ENCODE results near the gene ARL3.

ARL3 gene

GRCh38 chr10:102735065-102735562 is 20.9 kb upstream of the ARL3 start:
- no peak for DNase-seq

GRCh38 chr10:102732661-102733060 is 18.5 kb upstream of the ARL3 start:
- DNase-seq, result no peak

GRCh38 chr10:102731222-102731800 is 17.1 kb upstream of the ARL3 start:
- no peak for DNase-seq

DNA sequence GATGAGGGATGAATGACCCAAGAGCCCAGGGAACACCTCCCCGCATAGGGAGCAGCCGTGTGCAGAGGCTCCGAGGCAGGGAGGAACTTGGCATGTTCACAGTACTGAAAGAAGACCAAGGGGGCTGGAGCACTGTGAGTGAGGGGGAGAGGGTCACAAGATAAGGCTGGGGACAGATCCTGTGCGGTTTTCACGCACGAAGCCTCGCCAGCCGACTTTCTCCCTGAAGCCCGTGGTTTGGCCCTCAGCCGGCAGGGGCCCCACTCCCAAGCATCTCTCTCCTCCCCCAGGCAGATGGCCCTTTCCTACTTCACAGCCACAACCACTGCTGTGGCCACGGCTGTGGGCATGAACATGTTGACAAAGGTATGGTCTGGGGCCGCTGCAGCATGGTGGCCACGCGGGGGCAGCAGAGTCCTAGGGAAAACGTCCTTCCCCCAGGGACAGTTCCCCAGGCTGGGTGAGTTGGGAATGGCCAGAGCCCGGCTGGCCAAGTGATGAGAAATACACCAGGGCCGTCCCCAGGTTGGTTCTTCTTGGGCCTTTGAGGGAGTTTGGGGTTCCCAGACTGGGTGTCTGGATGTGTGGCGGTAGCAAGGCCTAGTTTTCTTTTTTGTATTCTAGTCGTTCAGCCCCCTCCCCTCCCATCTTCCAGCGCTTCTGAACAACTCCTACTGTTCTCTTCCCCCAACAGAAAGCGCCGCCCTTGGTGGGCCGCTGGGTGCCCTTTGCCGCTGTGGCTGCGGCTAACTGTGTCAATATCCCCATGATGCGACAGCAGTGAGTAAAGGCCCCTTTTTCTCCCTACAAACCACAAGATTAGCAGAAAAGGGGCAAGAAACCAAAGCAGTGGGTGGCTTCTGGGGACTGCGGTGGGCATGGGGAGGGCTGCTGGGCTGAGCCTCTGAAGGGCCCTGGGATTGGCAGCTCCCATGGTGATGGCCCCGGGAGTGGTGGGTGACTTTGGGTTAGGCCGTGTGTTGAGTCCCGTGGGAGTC is 15.1 kb upstream of the ARL3 start:
- DNase-seq, result peak; percentile 83

GRCh38 chr10:102727037-102727818 is 13.0 kb upstream of the ARL3 start:
- DNase-seq, result no peak

- no peak for DNase-seq
These were observed 12.1 kb upstream of the ARL3 start for GRCh38 chr10:102726274-102726673.

GRCh38 chr10:102723989-102724388 is 9.8 kb upstream of the ARL3 start:
- no peak for DNase-seq

- DNase-seq, result no peak
These were observed 7.8 kb upstream of the ARL3 start for GRCh38 chr10:102721954-102722353.

GRCh38 chr10:102720775-102721301 is 6.6 kb upstream of the ARL3 start:
- DNase-seq, result no peak

GRCh38 chr10:102720337-102720736 is 6.1 kb upstream of the ARL3 start:
- no peak for DNase-seq

GRCh38 chr10:102718220-102718619 is 4.0 kb upstream of the ARL3 start:
- peak; percentile 18 for DNase-seq

GRCh38 chr10:102716900-102717565 is 2.8 kb upstream of the ARL3 start:
- DNase-seq, result peak; percentile 2

DNA sequence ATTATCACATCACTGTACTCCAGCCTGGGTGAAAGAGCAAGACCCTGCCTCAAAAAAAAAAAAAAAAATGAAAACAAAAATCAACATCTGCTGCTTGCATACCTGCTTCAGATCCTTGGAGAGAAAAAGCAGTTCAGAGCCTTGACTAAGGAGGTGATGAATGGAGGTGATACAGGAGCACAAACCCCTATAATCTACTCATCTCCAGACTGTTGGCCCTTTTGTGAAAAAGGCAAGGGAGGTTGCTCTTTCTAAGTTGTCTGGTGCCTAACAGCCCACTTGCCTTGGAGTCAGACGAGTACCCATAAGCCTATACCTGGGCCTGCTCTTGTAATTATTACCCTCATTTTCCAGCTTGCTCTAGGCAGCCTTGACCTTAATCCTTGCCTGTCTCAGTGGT is 1.7 kb upstream of the ARL3 start:
- peak; percentile 19 for DNase-seq

- peak; percentile 66 for DNase-seq
These were observed 641 bp upstream of the ARL3 start, which contains the start of gene SFXN2 for GRCh38 chr10:102714621-102715455. Gene SFXN2, plus strand, starts transcription at chr10:102714636. Its CDS starts 12,001 bp downstream, at chr10:102726637.

DNA sequence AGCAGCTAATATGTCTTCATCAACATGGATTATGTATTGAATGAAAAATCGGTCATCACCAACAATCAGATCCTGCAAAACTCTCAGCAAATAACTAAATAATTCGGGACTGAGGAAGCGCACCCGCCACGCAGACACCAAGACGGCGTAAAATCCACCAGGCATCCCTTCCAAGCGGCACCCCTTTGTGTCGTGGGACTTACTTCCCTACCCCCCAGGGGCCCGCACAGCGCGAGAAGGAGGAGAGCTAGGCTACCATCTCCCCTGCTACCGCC is 721 bp downstream of the ARL3 start:
- DNase-seq, result no peak

DNA sequence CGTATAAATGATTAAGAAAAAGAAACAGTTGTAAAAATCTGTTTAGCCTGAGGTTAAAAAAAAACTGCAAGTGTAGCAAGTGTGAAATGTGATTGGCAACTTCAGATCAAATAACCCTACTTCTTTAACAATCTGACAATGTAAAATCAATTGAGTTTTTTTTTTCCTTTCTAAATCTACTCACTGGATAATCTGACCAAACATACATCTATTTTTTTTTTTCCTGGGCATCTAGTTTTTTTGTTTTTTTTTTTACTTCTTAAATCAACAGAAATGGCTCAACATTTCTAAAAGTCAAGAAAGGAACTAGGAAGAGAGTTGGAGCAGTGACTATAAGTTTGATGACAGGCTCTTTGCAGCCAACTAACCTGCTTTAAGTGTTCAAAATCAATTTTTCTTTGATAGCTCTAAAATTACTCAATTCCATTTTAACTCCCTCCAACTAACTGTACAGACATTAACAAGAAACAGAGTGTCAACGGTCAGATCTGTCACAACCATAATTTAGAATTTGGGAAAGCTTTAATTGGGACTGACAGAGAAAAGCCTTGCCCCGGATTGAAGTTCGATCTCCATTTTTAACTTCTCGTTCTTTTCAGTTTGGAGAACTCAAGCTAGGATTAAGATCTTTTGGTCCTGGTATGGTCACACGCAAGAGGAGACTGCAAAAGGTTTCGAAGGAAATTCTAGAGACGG is 1.2 kb downstream of the ARL3 start:
- no peak for DNase-seq

- no peak for DNase-seq
These were observed 2.1 kb downstream of the ARL3 start for GRCh38 chr10:102712089-102712488.

- no peak for DNase-seq
These were observed 3.6 kb downstream of the ARL3 start for GRCh38 chr10:102710609-102711008.

DNA sequence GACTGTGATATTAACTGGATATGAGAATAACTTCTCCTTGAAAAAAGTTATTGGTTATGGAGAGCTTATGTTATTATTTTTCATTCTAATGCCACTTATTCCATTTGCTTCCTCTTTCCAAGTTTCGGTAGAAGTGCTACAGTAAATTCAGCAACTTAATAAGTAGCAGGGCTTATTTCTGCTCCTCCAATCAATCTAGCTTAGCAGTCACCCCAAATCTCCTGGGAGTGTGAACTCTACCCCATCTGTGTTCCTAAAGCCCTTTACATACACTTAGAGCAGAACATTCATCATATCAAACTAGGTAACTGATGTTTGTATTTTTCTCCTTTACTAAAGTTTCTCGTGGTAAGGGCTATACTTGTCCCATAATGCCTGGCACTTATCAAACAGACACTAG is 8.7 kb downstream of the ARL3 start:
- DNase-seq, result no peak

- DNase-seq, result no peak
These were observed 9.3 kb downstream of the ARL3 start for GRCh38 chr10:102704915-102705314.

DNA sequence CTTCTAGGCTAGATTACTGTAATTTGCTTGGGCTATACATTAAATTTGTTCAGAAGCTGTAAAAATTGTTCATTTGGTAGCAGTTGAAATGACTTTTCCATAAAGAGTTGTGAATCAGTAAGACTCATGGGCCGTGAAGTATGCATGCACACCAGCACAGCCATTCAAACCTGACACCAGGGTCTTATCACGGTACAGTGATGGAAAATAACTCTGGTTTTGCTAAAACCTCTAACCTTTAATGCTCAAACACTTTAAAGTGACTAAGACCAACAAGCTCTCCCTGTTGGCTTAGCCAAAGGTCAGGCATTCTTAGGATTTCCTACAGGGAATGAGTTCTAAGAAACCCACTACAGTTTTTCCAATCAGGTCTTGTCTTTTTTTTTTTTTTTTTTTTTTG is 11.5 kb downstream of the ARL3 start:
- no peak for DNase-seq
